Measurements from ENCODE around the gene TNFRSF17.

DNA sequence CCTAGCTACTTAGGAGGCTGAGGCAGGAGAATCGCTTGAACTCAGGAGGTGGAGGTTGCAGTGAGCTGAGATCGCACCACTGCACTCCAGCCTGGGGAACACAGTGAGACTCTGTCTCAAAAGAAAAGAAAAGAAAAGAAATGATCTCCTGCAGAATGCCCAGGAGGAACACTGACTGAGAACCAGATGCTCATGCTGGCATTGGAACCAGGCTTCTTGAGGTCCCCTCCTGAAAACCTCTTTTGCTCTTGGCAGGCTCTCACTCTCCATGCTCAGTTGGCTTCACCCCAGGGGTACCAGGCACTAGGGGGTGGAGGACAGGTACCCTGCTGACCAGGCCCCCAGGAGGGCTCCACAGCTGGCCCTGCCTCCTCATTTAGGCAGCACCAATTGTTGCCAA, 8.5 kb upstream of the TNFRSF17 start:
- TF ChIP-seq, protein P1, sequence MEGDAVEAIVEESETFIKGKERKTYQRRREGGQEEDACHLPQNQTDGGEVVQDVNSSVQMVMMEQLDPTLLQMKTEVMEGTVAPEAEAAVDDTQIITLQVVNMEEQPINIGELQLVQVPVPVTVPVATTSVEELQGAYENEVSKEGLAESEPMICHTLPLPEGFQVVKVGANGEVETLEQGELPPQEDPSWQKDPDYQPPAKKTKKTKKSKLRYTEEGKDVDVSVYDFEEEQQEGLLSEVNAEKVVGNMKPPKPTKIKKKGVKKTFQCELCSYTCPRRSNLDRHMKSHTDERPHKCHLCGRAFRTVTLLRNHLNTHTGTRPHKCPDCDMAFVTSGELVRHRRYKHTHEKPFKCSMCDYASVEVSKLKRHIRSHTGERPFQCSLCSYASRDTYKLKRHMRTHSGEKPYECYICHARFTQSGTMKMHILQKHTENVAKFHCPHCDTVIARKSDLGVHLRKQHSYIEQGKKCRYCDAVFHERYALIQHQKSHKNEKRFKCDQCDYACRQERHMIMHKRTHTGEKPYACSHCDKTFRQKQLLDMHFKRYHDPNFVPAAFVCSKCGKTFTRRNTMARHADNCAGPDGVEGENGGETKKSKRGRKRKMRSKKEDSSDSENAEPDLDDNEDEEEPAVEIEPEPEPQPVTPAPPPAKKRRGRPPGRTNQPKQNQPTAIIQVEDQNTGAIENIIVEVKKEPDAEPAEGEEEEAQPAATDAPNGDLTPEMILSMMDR (IDR thresholded peaks at IDR 0.05) = no peak
- TF ChIP-seq POLR2A (IDR thresholded peaks at IDR 0.05) = no peak
